ENCODE measurements around the gene RNF215. TPM values are rescaled to one million over a fixed set of nuclear protein-coding genes. Genes with fewer than 3 reads are reported as not detected.
A peak's percentile ranks its signal among the peaks of the same experiment; 100 is the strongest.

RNF215 gene
- total RNA-seq, 4 donors from 2014 or later: 6.6 to 18.5 (median 15.0) TPM

- 89% methylated on average over 2 of the region's 2 CpGs for WGBS
- H3K4me1 ChIP-seq: peaks cover 0 to 8% (median 3%) of the 10 kb centered on the region in 4 donors
- H3K27ac ChIP-seq (replicated peaks in 1 of 4): peak overlapping the region in 2 of 4 donors; percentile 13 to 17
- no peak overlapping the region for H3K4me3 ChIP-seq
- TF ChIP-seq POLR2AphosphoS5 (IDR thresholded peaks at IDR 0.05): no peak
- no peak for TF ChIP-seq POLR2A (IDR thresholded peaks at IDR 0.05; ENCODE audit: low read depth)
- TF ChIP-seq EP300 (IDR thresholded peaks at IDR 0.05): no peak
- TF ChIP-seq, protein P1, sequence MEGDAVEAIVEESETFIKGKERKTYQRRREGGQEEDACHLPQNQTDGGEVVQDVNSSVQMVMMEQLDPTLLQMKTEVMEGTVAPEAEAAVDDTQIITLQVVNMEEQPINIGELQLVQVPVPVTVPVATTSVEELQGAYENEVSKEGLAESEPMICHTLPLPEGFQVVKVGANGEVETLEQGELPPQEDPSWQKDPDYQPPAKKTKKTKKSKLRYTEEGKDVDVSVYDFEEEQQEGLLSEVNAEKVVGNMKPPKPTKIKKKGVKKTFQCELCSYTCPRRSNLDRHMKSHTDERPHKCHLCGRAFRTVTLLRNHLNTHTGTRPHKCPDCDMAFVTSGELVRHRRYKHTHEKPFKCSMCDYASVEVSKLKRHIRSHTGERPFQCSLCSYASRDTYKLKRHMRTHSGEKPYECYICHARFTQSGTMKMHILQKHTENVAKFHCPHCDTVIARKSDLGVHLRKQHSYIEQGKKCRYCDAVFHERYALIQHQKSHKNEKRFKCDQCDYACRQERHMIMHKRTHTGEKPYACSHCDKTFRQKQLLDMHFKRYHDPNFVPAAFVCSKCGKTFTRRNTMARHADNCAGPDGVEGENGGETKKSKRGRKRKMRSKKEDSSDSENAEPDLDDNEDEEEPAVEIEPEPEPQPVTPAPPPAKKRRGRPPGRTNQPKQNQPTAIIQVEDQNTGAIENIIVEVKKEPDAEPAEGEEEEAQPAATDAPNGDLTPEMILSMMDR (IDR thresholded peaks at IDR 0.05): no peak
- no peaks in the 10 kb centered on the region for H3K9me3 ChIP-seq
- intact Hi-C loops (cut with DNase I): no loop called here
- no peaks in the 10 kb centered on the region for H3K27me3 ChIP-seq
- DNase-seq (ENCODE audit: extremely low spot score): no peak
- peaks cover 71 to 82% (median 79%) of the 10 kb centered on the region in 4 donors for H3K36me3 ChIP-seq
Observed at GRCh38 chr22:30332994-30333706, 54.1 kb downstream of the RNF215 start.

GRCh38 chr22:30332551-30332950, 54.7 kb downstream of the RNF215 start:
- no peak for DNase-seq (ENCODE audit: extremely low spot score)
- Histone ChIP-seq H3K36me3 (peaks cover 65 to 76% (median 73%) of the 10 kb centered on the region in 4 donors), H3K27me3 (no peaks in the 10 kb centered on the region), H3K9me3 (no peaks in the 10 kb centered on the region), H3K27ac (replicated peaks in 1 of 4) (peak overlapping the region in 2 of 4 donors; percentile 13 to 17), H3K4me3 (no peak overlapping the region), H3K4me1 (peaks cover 0 to 9% (median 5%) of the 10 kb centered on the region in 4 donors)
- 80% methylated on average over 4 of the region's 5 CpGs for WGBS
- intact Hi-C loops (cut with DNase I): no loop called here
- no peak for TF ChIP-seq EP300 (IDR thresholded peaks at IDR 0.05)
- TF ChIP-seq POLR2AphosphoS5 (IDR thresholded peaks at IDR 0.05): no peak
- TF ChIP-seq, protein P1 (IDR thresholded peaks at IDR 0.05): no peak
- TF ChIP-seq POLR2A (IDR thresholded peaks at IDR 0.05; ENCODE audit: low read depth): no peak

Small RNA genes within 50 kb of the gene (small RNA-seq; reads per million reads assigned to genes)
- gene AC004832.3 (0 reads per million in 3 donors), gene RNU6-564P (0 reads per million in 3 donors)

Other genes with a start within 250 kb of the RNF215 start
- gene LIF, start 140.7 kb downstream of the RNF215 start, total RNA-seq: 1 to 10 TPM in 2 of 4 donors, under 1 TPM in 2; 0.19 to 4.8 (median 1.6) TPM
- gene OSM, start 120.6 kb downstream of the RNF215 start, total RNA-seq: 1 to 10 TPM in 1 of 4 donors, under 1 TPM in 1, not detected in 2; 0.57 to 8.3 TPM
- gene CASTOR1, start 97.9 kb downstream of the RNF215 start, total RNA-seq: 10 to 100 TPM; 16.5 to 19.4 (median 17.8) TPM
- gene TBC1D10A, start 60.5 kb downstream of the RNF215 start, total RNA-seq: 10 to 100 TPM; 29.5 to 40.3 (median 38.0) TPM
- 10 to 100 TPM; 32.8 to 85.8 (median 60.0) TPM for gene SF3A1, start 30.5 kb downstream of the RNF215 start, total RNA-seq
- 1 to 10 TPM; 1.5 to 2.5 (median 1.6) TPM for gene CCDC157, start 30.4 kb downstream of the RNF215 start, total RNA-seq
- 10 to 100 TPM in 2 of 4 donors, 1 to 10 TPM in 2; 3.3 to 16.7 (median 8.5) TPM for gene SEC14L2, start 9.6 kb upstream of the RNF215 start, total RNA-seq
- 1 to 10 TPM; 1.2 to 7.1 (median 3.4) TPM for gene MTFP1, start 38.4 kb upstream of the RNF215 start, total RNA-seq
- gene SEC14L3, start 84.6 kb upstream of the RNF215 start, total RNA-seq: not detected
- not detected for gene SEC14L4, start 118.3 kb upstream of the RNF215 start, total RNA-seq
- 1 to 10 TPM in 3 of 4 donors, not detected in 1; 1.2 to 1.5 (median 1.4) TPM for gene SEC14L6, start 159.3 kb upstream of the RNF215 start, total RNA-seq
- gene GAL3ST1, start 187.3 kb upstream of the RNF215 start, total RNA-seq: 1 to 10 TPM; 1.2 to 3.2 (median 1.9) TPM
- gene PES1, start 204.5 kb upstream of the RNF215 start, total RNA-seq: 10 to 100 TPM; 28.2 to 55.7 (median 42.9) TPM
- gene TCN2, start 219.8 kb upstream of the RNF215 start, total RNA-seq: 10 to 100 TPM; 28.7 to 44.2 (median 40.2) TPM
- 10 to 100 TPM in 2 of 4 donors, 1 to 10 TPM in 2; 4.2 to 14.1 (median 9.7) TPM for gene SLC35E4, start 248.4 kb upstream of the RNF215 start, total RNA-seq

Data from esophagus muscularis mucosa (tissue), 4 donors.